Neural progenitor cell (in vitro differentiated cells): ENCODE results near the gene MIOX. TPM values are rescaled to one million over a fixed set of nuclear protein-coding genes. Genes with fewer than 3 reads are reported as not detected.

Source experiments
- DNase-seq: peaks from one replicate; pipeline ENCODE4 v3.0.0-alpha.2; 2016; ENCODE audit warnings: low spot score
- H2AFZ ChIP-seq: fragments of 200-600 bp; sonication (generic); replicated peaks from 2 replicates; pipeline ENCODE4 v1.6.1; 2016; ENCODE audit warnings: antibody characterized with exemption
- H3F3A ChIP-seq: fragments of 200-600 bp; sonication (generic); 2 replicates; pipeline ENCODE4 v1.6.1; 2016; ENCODE audit warnings: antibody characterized with exemption, low read depth
- H3K27ac ChIP-seq: fragments of 200-600 bp; sonication (generic); 2 replicates; pipeline ENCODE4 v1.5.1; 2016; ENCODE audit warnings: mild to moderate bottlenecking
- H3K27me3 ChIP-seq: fragments of 200-600 bp; sonication (generic); 2 replicates; pipeline ENCODE4 v1.6.1; 2016; ENCODE audit warnings: mild to moderate bottlenecking, moderate library complexity
- H3K36me3 ChIP-seq: fragments of 200-600 bp; sonication (generic); 2 replicates; pipeline ENCODE4 v1.5.1; 2016
- H3K4me1 ChIP-seq: fragments of 200-600 bp; sonication (generic); 2 replicates; pipeline ENCODE4 v1.6.1; 2016; ENCODE audit warnings: mixed run types
- H3K4me2 ChIP-seq: fragments of 200-600 bp; sonication (generic); 2 replicates; pipeline ENCODE4 v1.6.1; 2016
- H3K4me3 ChIP-seq: fragments of 200-600 bp; sonication (generic); 2 replicates; pipeline ENCODE4 v1.5.1; 2016
- H3K79me2 ChIP-seq: fragments of 200-600 bp; sonication (generic); 2 replicates; pipeline ENCODE4 v1.6.1; 2016; ENCODE audit warnings: low read depth
- H3K9ac ChIP-seq: fragments of 200-600 bp; sonication (generic); 2 replicates; pipeline ENCODE4 v1.6.1; 2016
- H3K9me3 ChIP-seq: fragments of 200-600 bp; sonication (generic); 2 replicates; pipeline ENCODE4 v1.5.1; 2016; ENCODE audit warnings: low read depth
- H4K20me1 ChIP-seq: fragments of 200-600 bp; sonication (generic); 2 replicates; pipeline ENCODE4 v1.6.1; 2016; ENCODE audit warnings: low read depth
- H3K27ac Mint-ChIP-seq: 3 replicates; pipeline ENCODE4 v1.8.0; 2021; ENCODE audit warnings: mixed read lengths
- H3K27me3 Mint-ChIP-seq: 2 replicates; pipeline ENCODE4 v1.8.0; 2022; ENCODE audit warnings: low read depth, mild to moderate bottlenecking, inconsistent platforms, moderate library complexity, mixed read lengths; ENCODE audit not compliant: insufficient read depth
- H3K36me3 Mint-ChIP-seq: 3 replicates; pipeline ENCODE4 v1.8.0; 2021; ENCODE audit warnings: mixed read lengths
- H3K4me1 Mint-ChIP-seq: 3 replicates; pipeline ENCODE4 v1.8.0; 2021; ENCODE audit warnings: mixed read lengths
- H3K4me3 Mint-ChIP-seq: 3 replicates; pipeline ENCODE4 v1.8.0; 2021; ENCODE audit warnings: mild to moderate bottlenecking, moderate library complexity, mixed read lengths
- H3K9me3 Mint-ChIP-seq: 3 replicates; pipeline ENCODE4 v1.8.0; 2020; ENCODE audit warnings: mixed read lengths
- CTCF ChIP-seq: fragments of 200-600 bp; sonication (generic); IDR thresholded peaks from 2 replicates; pipeline ENCODE4 v1.5.1; 2017; ENCODE audit warnings: antibody characterized with exemption, mild to moderate bottlenecking
- EZH2 ChIP-seq: fragments of 200-600 bp; sonication (generic); IDR thresholded peaks from 2 replicates; pipeline ENCODE4 v1.6.1; 2017; ENCODE audit warnings: antibody characterized with exemption, mild to moderate bottlenecking, moderate library complexity
- EZH2phosphoT487 ChIP-seq: fragments of 200-600 bp; sonication (generic); IDR thresholded peaks from 2 replicates; pipeline ENCODE4 v1.6.1; 2017; ENCODE audit warnings: antibody characterized with exemption
- total RNA-seq: library from RNA; depleted of rRNA; stranded (reverse); fragments of >200 nt; gene quantifications from 2 replicates; pipeline ENCODE4 v1.2.3, GENCODE V29; 2015; ENCODE audit warnings: low replicate concordance

The MIOX gene
- total RNA-seq, 1 donor from 2014 or later = not detected

- DNase-seq = no peak
- Histone ChIP-seq H3K9ac (no peak overlapping the region), H3F3A (peaks cover 14% of the 10 kb centered on the region), H4K20me1 (no peaks in the 10 kb centered on the region), H2AFZ (no peak overlapping the region), H3K9me3 (no peaks in the 10 kb centered on the region), H3K27ac (no peak overlapping the region), H3K36me3 (no peaks in the 10 kb centered on the region), H3K4me3 (no peak overlapping the region), H3K79me2 (no peaks in the 10 kb centered on the region), H3K27me3 (no peaks in the 10 kb centered on the region), H3K4me2 (no peak overlapping the region), H3K4me1 (no peaks in the 10 kb centered on the region)
- no peak for TF ChIP-seq EZH2
- no peak for TF ChIP-seq CTCF
- no peak for TF ChIP-seq EZH2phosphoT487
- H3K9me3 Mint-ChIP-seq = no peaks in the 10 kb centered on the region
- peaks cover 3% of the 10 kb centered on the region for H3K27me3 Mint-ChIP-seq
- H3K27ac Mint-ChIP-seq = no peak overlapping the region
- H3K4me1 Mint-ChIP-seq = peaks cover 3% of the 10 kb centered on the region
- H3K36me3 Mint-ChIP-seq = peaks cover 4% of the 10 kb centered on the region
- H3K4me3 Mint-ChIP-seq = no peak overlapping the region
Observed at GRCh38 chr22:50500452-50500851, 13.8 kb downstream of the MIOX start.

GRCh38 chr22:50502096-50502495 is 15.4 kb downstream of the MIOX start:
- H3K9ac ChIP-seq = no peak overlapping the region
- Mint-ChIP-seq H3K27me3 (peaks cover 3% of the 10 kb centered on the region), H3K4me1 (peaks cover 3% of the 10 kb centered on the region), H3K27ac (no peak overlapping the region), H3K4me3 (no peak overlapping the region), H3K9me3 (no peaks in the 10 kb centered on the region), H3K36me3 (peaks cover 4% of the 10 kb centered on the region)
- H3K9me3 ChIP-seq = no peaks in the 10 kb centered on the region
- H4K20me1 ChIP-seq = peaks cover 11% of the 10 kb centered on the region
- TF ChIP-seq CTCF (no peak), EZH2phosphoT487 (no peak), EZH2 (no peak)
- no peak overlapping the region for H3K4me3 ChIP-seq
- no peaks in the 10 kb centered on the region for H3K36me3 ChIP-seq
- H3K27ac ChIP-seq = no peak overlapping the region
- no peak for DNase-seq
- no peaks in the 10 kb centered on the region for H3K27me3 ChIP-seq
- no peak overlapping the region for H3K4me2 ChIP-seq
- H2AFZ ChIP-seq = no peak overlapping the region
- H3K4me1 ChIP-seq = peaks cover 7% of the 10 kb centered on the region
- peaks cover 4% of the 10 kb centered on the region for H3K79me2 ChIP-seq
- peaks cover 14% of the 10 kb centered on the region for H3F3A ChIP-seq

GRCh38 chr22:50502628-50503474 is 16.2 kb downstream of the MIOX start:
- Histone ChIP-seq H2AFZ (no peak overlapping the region), H3K4me2 (no peak overlapping the region), H3K36me3 (no peaks in the 10 kb centered on the region), H3K27me3 (no peaks in the 10 kb centered on the region), H4K20me1 (peaks cover 11% of the 10 kb centered on the region), H3K9me3 (no peaks in the 10 kb centered on the region), H3K79me2 (peaks cover 6% of the 10 kb centered on the region), H3K27ac (no peak overlapping the region), H3K9ac (no peak overlapping the region), H3K4me3 (no peak overlapping the region), H3K4me1 (peaks cover 7% of the 10 kb centered on the region), H3F3A (peaks cover 11% of the 10 kb centered on the region)
- Mint-ChIP-seq H3K27me3 (peaks cover 1% of the 10 kb centered on the region), H3K4me1 (peaks cover 3% of the 10 kb centered on the region), H3K9me3 (no peaks in the 10 kb centered on the region), H3K27ac (no peak overlapping the region), H3K36me3 (peaks cover 4% of the 10 kb centered on the region), H3K4me3 (no peak overlapping the region)
- DNase-seq = no peak
- no peak for TF ChIP-seq EZH2
- no peak for TF ChIP-seq EZH2phosphoT487
- TF ChIP-seq CTCF = no peak
